Heart left ventricle (tissue), 13 donors: ENCODE data around the gene LLGL2.

Source experiments
- POLR2A ChIP-seq, 2 donors: fragments of 450-650 bp; IDR thresholded peaks; one replicate each; pipeline ENCODE4 v1.6.1; 2017; ENCODE audit warnings: antibody characterized with exemption in 2 of 2, mild to moderate bottlenecking in 2 of 2, moderate library complexity in 2 of 2
- TF ChIP-seq, protein P1 (sequence below), 12 donors: fragments of 200-600 bp; sonication (generic) in 4 of 12; IDR thresholded peaks; one replicate each; pipeline versions ENCODE4 v1.5.0 to v1.8.0; 2018 to 2022; ENCODE audit warnings: antibody characterized with exemption in 12 of 12, mild to moderate bottlenecking in 5 of 12
- donor health status: ischemic (EF 13 %, LVEDD 7.1; RV severe dilation, severe dysfunction).
- donor health status: DM: no; HTN: yes; CAD: no.
- donor health status: DM: no; HTN: no; CAD: no.
- donor health status: ischemic (EF 25% LVEDD 6.9; RV normal size, moderate dysfunction).
- donor health status: ischemic (EF 25% LVEDD 5.7; RV mildly dilated, moderate dysfunction).
- donor health status: ischemic (EF 35%, LVEDD 5.7; RV mildly dilated, moderate dysfunction).
- donor health status: nonischemic (EF 11% LVEDD 7.7; RV severe dilation, severe dysfunction).
- donor health status: DM: yes; HTN: yes; CAD: no.
- donor health status: PGD.
- donor health status: ischemic (EF 29% LVEDD 5.4; RV normal size, mild dysfunction).
- donor health status: nonischemic (EF 23%, LVEDD 6.1; RV moderate dilation, normal function).

- TF ChIP-seq, protein P1, sequence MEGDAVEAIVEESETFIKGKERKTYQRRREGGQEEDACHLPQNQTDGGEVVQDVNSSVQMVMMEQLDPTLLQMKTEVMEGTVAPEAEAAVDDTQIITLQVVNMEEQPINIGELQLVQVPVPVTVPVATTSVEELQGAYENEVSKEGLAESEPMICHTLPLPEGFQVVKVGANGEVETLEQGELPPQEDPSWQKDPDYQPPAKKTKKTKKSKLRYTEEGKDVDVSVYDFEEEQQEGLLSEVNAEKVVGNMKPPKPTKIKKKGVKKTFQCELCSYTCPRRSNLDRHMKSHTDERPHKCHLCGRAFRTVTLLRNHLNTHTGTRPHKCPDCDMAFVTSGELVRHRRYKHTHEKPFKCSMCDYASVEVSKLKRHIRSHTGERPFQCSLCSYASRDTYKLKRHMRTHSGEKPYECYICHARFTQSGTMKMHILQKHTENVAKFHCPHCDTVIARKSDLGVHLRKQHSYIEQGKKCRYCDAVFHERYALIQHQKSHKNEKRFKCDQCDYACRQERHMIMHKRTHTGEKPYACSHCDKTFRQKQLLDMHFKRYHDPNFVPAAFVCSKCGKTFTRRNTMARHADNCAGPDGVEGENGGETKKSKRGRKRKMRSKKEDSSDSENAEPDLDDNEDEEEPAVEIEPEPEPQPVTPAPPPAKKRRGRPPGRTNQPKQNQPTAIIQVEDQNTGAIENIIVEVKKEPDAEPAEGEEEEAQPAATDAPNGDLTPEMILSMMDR (IDR thresholded peaks at IDR 0.05), result no peak
- no peak for TF ChIP-seq POLR2A (IDR thresholded peaks at IDR 0.05)
Measured at GRCh38 chr17:75603123-75603522, 77.6 kb downstream of the LLGL2 start.
